Astrocyte of the cerebellum (primary cell): ENCODE measurements around the gene SEPTIN10.

Experiments
- DNase-seq: peaks from one replicate; pipeline ENCODE4 v3.0.0-alpha.2; 2011; ENCODE audit warnings: low read depth
- H3K4me3 ChIP-seq: 2 replicates; pipeline ENCODE4 v1.5.1; 2011; ENCODE audit warnings: mild to moderate bottlenecking, low read depth, low read length, moderate library complexity
- in situ Hi-C: cut with HindIII; loops from 2 replicates; pipeline ENCODE4 v1.10.0; 2017; ENCODE audit warnings: low sequenced_read_pairs
- TF ChIP-seq, protein P1 (sequence below): IDR thresholded peaks from 2 replicates; pipeline ENCODE4 v1.5.1; 2012; ENCODE audit warnings: low read length, low read depth, moderate library complexity, mild to moderate bottlenecking; ENCODE audit errors: missing control alignments

Gene SEPTIN10

DNA sequence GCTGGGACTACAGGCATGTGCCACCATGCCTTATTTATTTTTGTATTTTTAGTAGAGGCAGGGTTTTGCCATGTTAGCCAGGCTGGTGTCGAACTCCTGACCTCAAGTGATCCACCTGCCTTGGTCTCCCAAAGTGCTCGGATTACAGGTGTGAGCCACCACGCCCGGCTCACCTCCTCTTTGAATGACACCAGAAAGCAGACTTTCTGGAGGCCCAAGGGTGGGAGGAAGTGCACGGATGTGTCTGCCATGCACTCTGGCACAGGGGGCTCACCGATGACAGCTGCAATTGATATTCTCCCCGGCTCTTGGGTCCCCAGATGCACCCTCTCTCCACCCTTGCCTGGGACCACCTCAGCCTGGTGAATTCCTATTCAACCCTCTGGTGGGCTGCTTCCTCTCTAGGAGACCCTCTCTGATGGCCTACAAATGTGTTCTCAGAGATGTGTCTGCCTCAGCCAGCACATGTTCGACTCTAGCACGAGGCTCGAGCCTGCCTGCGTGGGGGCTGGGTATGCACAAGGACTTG, 87.3 kb downstream of the SEPTIN10 start:
- TF ChIP-seq, protein P1, sequence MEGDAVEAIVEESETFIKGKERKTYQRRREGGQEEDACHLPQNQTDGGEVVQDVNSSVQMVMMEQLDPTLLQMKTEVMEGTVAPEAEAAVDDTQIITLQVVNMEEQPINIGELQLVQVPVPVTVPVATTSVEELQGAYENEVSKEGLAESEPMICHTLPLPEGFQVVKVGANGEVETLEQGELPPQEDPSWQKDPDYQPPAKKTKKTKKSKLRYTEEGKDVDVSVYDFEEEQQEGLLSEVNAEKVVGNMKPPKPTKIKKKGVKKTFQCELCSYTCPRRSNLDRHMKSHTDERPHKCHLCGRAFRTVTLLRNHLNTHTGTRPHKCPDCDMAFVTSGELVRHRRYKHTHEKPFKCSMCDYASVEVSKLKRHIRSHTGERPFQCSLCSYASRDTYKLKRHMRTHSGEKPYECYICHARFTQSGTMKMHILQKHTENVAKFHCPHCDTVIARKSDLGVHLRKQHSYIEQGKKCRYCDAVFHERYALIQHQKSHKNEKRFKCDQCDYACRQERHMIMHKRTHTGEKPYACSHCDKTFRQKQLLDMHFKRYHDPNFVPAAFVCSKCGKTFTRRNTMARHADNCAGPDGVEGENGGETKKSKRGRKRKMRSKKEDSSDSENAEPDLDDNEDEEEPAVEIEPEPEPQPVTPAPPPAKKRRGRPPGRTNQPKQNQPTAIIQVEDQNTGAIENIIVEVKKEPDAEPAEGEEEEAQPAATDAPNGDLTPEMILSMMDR: no peak
- H3K4me3 ChIP-seq: no peak overlapping the region
- DNase-seq: no peak
- in situ Hi-C loops: no loop called here

DNA sequence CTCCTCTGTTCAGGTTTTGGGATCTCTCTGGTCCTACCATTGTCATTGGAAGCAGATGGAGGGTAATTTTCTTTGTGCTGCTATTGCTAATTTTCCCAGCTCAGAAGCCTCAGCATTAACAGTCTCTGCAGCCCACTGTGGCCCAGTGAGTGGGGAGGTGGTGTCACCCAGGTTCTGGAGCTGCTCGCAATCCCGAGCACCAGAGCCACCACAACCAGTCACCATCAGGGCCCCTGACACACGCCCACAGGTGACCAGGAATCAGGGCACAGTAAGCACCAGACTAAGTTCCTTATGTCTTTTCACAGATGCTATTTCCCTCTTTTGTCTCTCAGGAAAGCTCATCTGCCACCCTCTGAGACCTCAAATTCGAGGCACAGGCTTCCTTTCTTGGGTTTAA, 87.9 kb downstream of the SEPTIN10 start:
- in situ Hi-C loops: no loop called here
- no peak for DNase-seq
- TF ChIP-seq, protein P1: no peak
- no peak overlapping the region for H3K4me3 ChIP-seq

DNA sequence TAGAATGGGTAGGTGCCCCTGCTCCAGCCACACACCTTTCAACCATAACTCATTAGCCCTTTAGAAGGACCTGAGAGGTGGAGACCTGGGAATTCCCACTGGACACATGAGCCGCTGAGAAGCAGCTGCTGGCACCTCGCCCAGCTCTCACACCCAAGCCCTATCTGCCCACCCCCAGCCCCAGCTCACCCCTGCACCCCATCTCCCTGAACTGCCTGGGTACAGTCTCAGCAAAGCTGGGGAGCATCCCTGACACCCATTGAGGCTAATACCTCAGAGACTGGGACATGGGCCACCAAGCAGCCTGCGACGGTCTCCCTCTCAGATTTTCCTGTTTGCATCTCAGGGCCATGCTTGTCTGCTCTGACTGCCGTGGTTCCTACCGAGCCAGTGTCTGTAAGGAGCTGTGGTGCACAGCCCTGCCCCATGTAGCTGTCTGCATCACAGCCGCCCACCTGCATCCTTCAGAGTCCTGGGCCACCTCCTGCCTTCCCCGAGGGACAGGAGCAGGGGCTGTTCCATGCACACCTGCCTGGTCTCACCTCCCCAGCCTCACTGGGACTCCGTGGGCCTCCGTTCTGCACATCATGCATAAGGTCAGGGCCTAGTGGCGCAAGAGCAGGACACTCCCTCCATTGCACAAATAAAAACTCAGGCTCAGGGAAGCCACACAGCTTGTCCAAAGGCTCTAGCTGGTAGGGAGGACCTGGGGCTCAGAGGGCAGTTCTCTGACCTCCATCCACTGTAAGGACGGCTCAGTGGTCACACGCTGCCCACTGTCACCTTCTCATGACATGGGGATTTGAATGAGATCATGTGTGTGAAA, 90.0 kb downstream of the SEPTIN10 start:
- TF ChIP-seq, protein P1: no peak
- in situ Hi-C loops: no loop called here
- no peak overlapping the region for H3K4me3 ChIP-seq
- DNase-seq: no peak

- TF ChIP-seq, protein P1: no peak
- DNase-seq: no peak
- H3K4me3 ChIP-seq: no peak overlapping the region
- in situ Hi-C loops: no loop called here
Observed at GRCh38 chr2:109523121-109523520, 90.6 kb downstream of the SEPTIN10 start.

DNA sequence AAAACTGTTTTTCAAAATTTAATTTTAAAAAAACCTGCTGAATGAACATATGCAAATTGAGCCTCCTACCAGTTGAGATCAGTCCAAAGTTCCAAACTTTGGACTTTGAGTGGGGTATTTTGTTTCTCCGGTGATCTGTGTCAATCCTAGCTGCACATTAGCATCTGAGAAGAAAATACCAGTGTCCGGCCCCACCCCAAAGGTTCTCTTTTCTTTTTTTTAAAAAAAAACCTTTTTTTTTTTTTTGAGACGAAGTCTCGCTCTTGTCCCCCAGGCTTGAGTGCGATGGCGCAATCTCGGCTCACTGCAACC, 91.7 kb downstream of the SEPTIN10 start:
- DNase-seq: no peak
- in situ Hi-C loops: no loop called here
- H3K4me3 ChIP-seq: no peak overlapping the region
- TF ChIP-seq, protein P1: no peak

DNA sequence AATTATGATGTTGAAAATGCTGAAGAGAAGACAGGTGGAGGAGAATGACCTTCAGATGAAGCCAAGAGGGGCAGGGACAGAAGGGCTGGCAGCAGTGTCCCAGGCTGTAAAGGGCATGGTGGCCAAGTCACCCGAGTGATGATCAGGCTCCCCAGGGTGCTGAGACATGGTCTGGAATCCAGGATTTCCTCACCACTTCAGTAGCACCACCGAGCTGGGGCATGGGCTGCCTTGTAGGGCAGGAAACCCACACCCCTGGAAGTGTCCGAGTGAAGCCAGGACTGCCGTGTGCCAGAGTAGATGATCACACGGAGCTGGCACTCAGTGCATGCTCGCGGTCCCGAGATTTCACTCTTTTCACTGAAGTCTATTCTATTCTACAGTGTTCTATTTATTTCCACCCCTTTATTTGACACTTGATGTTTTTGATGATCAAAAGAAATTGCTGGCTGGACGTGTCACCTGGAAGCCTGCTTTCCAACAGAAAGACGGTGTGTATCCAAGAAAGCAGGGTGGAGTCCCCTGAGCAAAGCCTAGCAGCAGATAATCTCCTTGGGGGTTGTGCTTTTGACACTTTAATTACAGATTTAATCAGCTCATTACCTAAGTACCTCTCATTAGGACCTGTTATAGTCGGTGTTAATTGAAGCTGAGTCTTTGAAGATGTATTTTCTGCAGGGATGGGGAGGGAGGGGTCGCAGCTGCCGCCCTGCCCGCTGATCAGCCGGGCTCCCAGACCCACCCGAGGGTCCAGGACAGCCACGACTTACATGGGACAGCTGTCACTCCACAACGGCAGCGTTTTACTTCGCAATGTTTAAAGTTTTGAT, 92.3 kb downstream of the SEPTIN10 start:
- in situ Hi-C loops: no loop called here
- TF ChIP-seq, protein P1: no peak
- DNase-seq: no peak
- no peak overlapping the region for H3K4me3 ChIP-seq
